ENCODE data around the gene DSTYK.

Gene DSTYK

DNA sequence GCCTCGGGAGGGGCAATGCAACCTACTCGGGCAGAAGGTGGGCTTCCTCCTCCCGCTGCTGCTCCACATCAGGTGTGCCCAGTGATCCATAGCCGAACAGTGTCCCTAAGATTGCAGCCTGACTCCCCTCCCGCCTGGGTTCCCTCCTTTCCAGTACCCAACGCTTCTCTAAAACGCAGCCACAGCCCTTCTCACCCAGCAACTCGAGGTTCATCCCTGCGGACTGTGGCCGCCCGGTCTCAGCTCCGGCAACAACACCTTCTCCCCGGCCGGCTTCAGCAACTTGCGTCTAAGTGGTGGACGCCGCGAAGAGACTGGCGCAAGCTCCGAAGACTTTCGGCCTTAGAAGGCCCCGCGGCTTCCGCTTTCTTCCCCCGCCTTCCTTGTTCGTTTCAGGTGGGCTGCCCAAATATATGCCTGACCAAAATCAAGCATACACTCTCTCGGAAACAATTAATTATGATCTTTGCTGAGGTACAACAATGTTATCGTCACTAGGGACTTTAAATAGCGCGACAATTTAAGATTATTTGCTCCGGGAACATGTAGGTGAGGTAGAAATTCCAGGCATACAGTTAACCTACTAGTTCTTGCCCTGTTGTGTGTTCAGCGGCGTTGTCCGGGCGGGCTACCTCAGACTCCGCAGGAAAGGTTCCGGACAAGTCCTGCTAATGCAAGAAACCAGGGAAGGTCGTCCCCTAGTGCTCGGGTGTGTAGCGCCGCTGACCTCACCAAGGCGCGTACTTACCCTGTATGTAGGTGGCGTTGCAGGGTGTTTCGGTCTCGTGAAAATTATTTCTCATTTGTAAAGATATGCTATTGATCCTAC, 89.6 kb downstream of the DSTYK start, which contains the start of gene RBBP5:
TSS of gene RBBP5 (minus strand) at position 319 of the 829 bp plus-strand sequence. CDS start at position 214, 105 bp downstream.
- DNase-seq = peak; percentile 99

DNA sequence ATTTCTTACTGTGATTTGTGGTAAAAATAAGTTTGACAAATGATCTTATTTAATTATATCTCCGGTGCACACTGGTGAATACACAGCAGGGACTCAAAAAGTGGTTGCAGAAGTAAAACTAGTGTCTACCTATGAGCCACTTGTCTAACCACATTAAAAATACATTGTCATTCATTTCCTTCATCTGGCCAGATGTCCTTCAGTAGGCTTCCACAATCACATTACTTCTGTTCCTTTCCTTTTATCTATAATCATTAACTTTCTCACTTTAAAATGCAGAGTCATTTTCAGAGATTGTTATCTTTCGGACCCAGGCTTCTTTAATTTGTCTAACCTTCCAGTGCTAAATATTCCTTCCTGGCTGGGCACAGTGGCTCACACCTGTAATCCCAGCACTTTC, 92.8 kb downstream of the DSTYK start:
- DNase-seq = no peak

DNA sequence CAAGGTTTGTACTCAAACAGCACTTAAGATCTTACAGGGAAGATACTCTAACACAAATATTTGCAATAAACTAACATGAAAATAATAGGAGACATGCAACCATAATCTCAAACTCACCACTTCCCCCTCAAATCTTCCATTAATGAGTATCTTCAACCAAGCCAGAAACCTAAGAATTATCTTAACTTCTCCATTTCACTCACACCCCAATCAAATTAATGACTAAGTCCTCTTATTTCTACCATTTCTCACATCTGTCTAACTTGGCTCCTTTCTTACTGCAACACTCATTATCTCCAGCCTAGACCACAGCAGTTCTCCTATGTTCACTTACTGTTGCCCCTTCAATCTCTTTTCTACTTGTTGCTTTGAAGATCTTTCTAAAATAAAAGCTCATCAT, 100.1 kb downstream of the DSTYK start:
- DNase-seq = no peak

DNA sequence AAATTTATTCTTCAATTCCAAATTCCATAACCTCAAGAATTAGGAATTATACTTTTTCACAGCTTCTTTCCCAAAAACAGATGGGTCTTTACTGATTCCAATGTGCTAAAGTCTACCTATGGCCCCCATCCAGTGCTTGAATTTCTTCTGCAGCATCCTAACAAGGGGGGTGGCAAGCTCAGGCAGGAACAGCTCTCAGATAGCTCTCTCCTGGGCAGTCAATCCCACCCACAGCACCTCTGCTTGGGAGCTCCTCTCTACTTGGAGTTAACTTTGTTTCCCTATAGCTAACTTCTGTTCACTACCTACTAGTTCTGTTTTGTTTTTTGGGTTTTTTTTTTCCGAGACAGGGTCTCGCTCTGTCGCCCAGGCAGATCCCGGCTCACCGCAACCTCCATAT, 101.8 kb downstream of the DSTYK start:
- DNase-seq = no peak

DNA sequence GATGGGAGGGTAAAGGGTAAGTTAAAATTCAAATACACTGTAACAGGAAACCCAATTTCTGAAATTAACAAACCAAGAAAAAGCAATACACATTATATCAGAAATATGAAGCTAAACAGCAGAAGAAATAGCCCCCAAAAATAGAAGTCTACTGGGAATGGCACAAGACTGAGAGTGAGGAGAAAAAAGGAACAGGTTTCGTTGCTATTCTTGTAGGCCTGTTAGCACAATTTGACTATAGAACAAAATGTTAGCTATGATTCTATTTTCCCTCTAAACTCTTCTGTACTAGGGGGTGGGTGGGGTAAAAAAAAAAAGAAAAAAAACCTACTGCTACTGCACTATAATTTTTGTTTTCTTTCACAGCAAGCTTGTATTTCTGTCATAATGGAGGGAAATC, 102.2 kb downstream of the DSTYK start:
- no peak for DNase-seq

DNA sequence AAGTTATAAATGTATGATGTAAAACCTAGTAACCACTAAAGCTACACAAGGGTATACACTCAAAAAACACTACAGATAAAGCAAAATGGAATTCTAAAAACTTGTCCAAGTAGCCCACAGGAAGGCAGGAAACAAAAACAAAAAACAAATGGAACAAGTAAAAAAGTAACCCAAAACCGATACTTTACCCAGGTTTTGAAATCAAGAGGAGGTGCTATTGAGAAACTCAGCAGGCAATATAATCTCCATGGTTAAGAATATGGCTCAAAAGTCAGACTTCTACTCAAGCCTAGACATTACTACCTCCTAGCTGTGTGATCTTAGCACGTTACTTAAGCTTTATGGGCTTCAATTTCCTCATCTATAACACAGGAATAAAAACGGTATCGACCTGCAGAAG, 103.0 kb downstream of the DSTYK start:
- DNase-seq = no peak

DNA sequence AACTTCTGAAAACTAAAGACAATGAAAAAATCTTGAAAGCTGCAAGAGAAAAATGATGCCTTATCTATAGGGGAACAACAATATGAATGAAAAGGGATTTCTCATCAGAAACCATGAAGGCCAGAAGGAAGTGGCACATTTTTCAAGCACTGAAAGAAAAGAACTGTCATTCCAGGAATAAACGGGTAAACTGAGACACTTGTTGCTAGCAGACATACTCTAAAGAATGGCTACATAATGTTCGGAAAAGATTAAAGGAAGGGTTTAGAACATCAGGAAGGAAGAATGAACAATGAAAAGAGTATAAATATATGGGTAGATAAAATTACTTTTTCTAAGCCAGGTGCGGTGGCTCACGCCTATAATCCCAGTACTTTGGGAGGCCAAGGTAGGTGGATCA, 104.2 kb downstream of the DSTYK start:
- DNase-seq = no peak

DNA sequence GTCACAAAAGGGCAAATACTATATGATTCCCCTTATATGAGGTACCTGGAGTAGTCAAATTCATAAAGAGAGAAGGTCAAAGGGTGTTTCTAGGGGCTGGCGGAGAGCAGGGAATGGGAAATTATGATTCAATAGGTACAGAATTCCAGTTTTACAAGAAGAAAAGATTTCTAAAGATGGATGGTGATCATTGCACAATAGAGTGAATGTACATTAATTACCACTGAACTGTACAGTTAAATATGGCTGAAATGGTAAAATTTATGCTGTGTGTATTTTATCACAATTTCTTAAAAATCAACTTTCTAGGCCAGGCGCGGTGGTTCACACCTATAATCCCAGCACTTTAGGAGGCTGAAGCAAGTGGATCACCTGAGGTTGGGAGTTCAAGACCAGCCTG, 109.1 kb downstream of the DSTYK start:
- no peak for DNase-seq

DNA sequence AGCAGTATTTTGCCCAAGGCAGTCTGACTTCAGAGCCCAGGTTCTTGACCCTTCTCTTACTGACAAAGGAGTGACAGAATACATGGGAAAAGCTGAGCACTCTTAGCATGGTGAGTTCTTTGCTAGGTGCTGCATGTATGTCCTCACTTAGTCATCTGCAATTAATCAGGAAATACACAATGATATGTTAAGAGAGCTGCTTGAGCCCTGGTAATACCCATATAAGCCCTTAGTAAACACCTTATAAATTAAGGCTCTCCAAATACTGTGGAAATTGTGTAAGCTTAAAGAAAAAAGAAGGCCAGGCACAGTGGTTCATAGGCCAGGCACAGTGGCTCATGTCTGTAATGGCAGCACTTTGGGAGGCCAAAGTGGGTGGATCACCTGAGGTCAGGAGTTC, 113.3 kb downstream of the DSTYK start:
- DNase-seq = no peak

DNA sequence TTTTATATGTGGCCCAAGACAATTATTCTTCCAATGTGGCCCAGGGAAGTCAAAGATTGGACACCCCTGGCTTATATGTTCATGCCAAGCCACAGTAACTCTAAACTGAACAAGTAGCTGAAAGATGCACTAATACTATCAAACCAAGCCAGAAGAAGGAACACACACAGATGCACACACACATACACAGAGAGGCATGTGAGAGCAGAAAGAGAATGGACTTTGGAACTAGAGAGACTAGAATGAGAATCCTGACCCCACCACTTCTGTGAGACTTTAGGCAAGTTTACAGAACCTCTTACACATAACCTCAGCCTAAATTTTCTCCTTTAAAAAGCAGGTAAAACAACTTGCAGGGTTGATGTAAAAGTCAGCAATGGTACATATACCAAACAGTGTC, 116.1 kb downstream of the DSTYK start:
- DNase-seq = no peak

All from DMS79 treated with DMSO at 0.1 percent for 48 hours (cell line).